K562 treated with DMSO at 1 percent for 12 hours (cell line): ENCODE results near the gene ERH. TPM values are rescaled to one million over a fixed set of nuclear protein-coding genes. Genes with fewer than 3 reads are reported as not detected.

Experiments used
- total RNA-seq: library from RNA; unstranded; fragments of 300-600 nt; gene quantifications from 2 replicates; pipeline ENCODE4 v1.2.3, GENCODE V29; 2022; ENCODE audit not compliant: insufficient read depth

The ERH gene
- 94.0 and 119 TPM in 2 replicates for total RNA-seq

GRCh38 chr14:69398053-69398817 lies at the start of gene ERH, which contains the start of gene SLC39A9:
TSS of gene ERH (minus strand) at chr14:69398299. CDS start at chr14:69398233, 66 bp downstream.
TSS of gene SLC39A9 (plus strand) at chr14:69398692. CDS start at chr14:69399370, 678 bp downstream.

Other genes with a start within 250 kb of the ERH start
- gene DCAF5, start 245.2 kb downstream of the ERH start, total RNA-seq, result 7.8 and 28.9 TPM in 2 replicates
- 2.9 and 7.0 TPM in 2 replicates for gene EXD2, start 206.8 kb downstream of the ERH start, total RNA-seq
- not detected in 2 replicates for gene GALNT16, start 138.1 kb downstream of the ERH start, total RNA-seq
- 14.4 and 30.1 TPM in 2 replicates for gene SLC39A9, start 393 bp upstream of the ERH start, total RNA-seq
- gene PLEKHD1, start 86.4 kb upstream of the ERH start, total RNA-seq, result not detected in 2 replicates
- gene CCDC177, start 176.6 kb upstream of the ERH start, total RNA-seq, result not detected in 2 replicates
- gene SUSD6, start 213.3 kb upstream of the ERH start, total RNA-seq, result 3.3 and 9.6 TPM in 2 replicates